H9 (cell line): ENCODE results near the gene CENPV. TPM values are rescaled to one million over a fixed set of nuclear protein-coding genes. Genes with fewer than 3 reads are reported as not detected.

ENCODE experiments used
- DNase-seq: peaks from one replicate; pipeline ENCODE4 v3.0.0-alpha.2; 2017
- H2AFZ ChIP-seq: one replicate; pipeline ENCODE4 v1.6.1; 2013; ENCODE audit warnings: mild to moderate bottlenecking, low read length, control low read depth, moderate library complexity
- H2AK5ac ChIP-seq: 2 replicates; pipeline ENCODE4 v1.6.1; 2013; ENCODE audit warnings: low read length, control low read depth, mixed read lengths; ENCODE audit not compliant: insufficient read length
- H2BK120ac ChIP-seq: one replicate; pipeline ENCODE4 v1.6.1; 2013; ENCODE audit warnings: low read depth, mild to moderate bottlenecking, low read length, control low read depth, inconsistent platforms; ENCODE audit not compliant: poor library complexity, severe bottlenecking
- H2BK12ac ChIP-seq: 2 replicates; pipeline ENCODE4 v1.6.1; 2013; ENCODE audit warnings: low read length, control low read depth, mixed read lengths, low read depth; ENCODE audit not compliant: insufficient read length
- H2BK15ac ChIP-seq: 2 replicates; pipeline ENCODE4 v1.6.1; 2013; ENCODE audit warnings: low read depth, low read length, control low read depth
- H2BK20ac ChIP-seq: one replicate; pipeline ENCODE4 v1.6.1; 2013; ENCODE audit warnings: low read depth, mild to moderate bottlenecking, low read length, control low read depth, inconsistent platforms; ENCODE audit not compliant: poor library complexity, severe bottlenecking
- H2BK5ac ChIP-seq: 2 replicates; pipeline ENCODE4 v1.6.1; 2013; ENCODE audit warnings: low read length, control low read depth, mixed read lengths; ENCODE audit not compliant: insufficient read length
- H3K14ac ChIP-seq: 2 replicates; pipeline ENCODE4 v1.6.1; 2013; ENCODE audit warnings: low read length, control low read depth; ENCODE audit not compliant: insufficient read depth
- H3K18ac ChIP-seq: 2 replicates; pipeline ENCODE4 v1.6.1; 2013; ENCODE audit warnings: low read depth, mild to moderate bottlenecking, mixed read lengths, low read length, control low read depth; ENCODE audit not compliant: insufficient read length
- H3K23ac ChIP-seq: 2 replicates; pipeline ENCODE4 v1.6.1; 2013; ENCODE audit warnings: low read length, control low read depth, mixed read lengths, low read depth; ENCODE audit not compliant: insufficient read length
- H3K23me2 ChIP-seq: 2 replicates; pipeline ENCODE4 v1.6.1; 2013; ENCODE audit warnings: low read depth, mild to moderate bottlenecking, mixed read lengths, low read length, control low read depth; ENCODE audit not compliant: insufficient read length, poor library complexity, severe bottlenecking
- H3K27ac ChIP-seq: 2 replicates; pipeline ENCODE4 v1.5.1; 2013; ENCODE audit warnings: low read length, control low read depth, mixed read lengths, low read depth; ENCODE audit not compliant: insufficient read length
- H3K27me3 ChIP-seq: 2 replicates; pipeline ENCODE4 v1.6.1; 2013; ENCODE audit warnings: low read length, control low read depth, inconsistent platforms; ENCODE audit not compliant: insufficient read depth
- H3K4ac ChIP-seq: 2 replicates; pipeline ENCODE4 v1.6.1; 2013; ENCODE audit warnings: low read depth, mild to moderate bottlenecking, control low read depth, inconsistent platforms, low read length, moderate library complexity
- H3K4me1 ChIP-seq: 2 replicates; pipeline ENCODE4 v1.6.1; 2013; ENCODE audit warnings: low read length, control low read depth, inconsistent platforms; ENCODE audit not compliant: insufficient read depth
- H3K4me2 ChIP-seq: 2 replicates; pipeline ENCODE4 v1.6.1; 2013; ENCODE audit warnings: low read length, control low read depth, mixed read lengths; ENCODE audit not compliant: insufficient read length, insufficient read depth
- H3K56ac ChIP-seq: 2 replicates; pipeline ENCODE4 v1.6.1; 2013; ENCODE audit warnings: low read depth, mild to moderate bottlenecking, mixed read lengths, low read length, control low read depth; ENCODE audit not compliant: insufficient read length
- H3K79me1 ChIP-seq: 2 replicates; pipeline ENCODE4 v1.6.1; 2013; ENCODE audit warnings: low read depth, mild to moderate bottlenecking, moderate library complexity, low read length, control low read depth, inconsistent platforms; ENCODE audit not compliant: insufficient read depth, poor library complexity, severe bottlenecking
- H3K79me2 ChIP-seq: 2 replicates; pipeline ENCODE4 v1.6.1; 2013; ENCODE audit warnings: low read length, control low read depth, inconsistent platforms; ENCODE audit not compliant: insufficient read depth
- H3K9ac ChIP-seq: 2 replicates; pipeline ENCODE4 v1.6.1; 2013; ENCODE audit warnings: low read length, control low read depth, mixed read lengths; ENCODE audit not compliant: insufficient read length; ENCODE audit errors: extremely low read depth
- H3K9me3 ChIP-seq: one replicate; pipeline ENCODE4 v1.6.1; 2013; ENCODE audit warnings: low read depth, low read length, inconsistent platforms; ENCODE audit not compliant: control insufficient read depth
- H3T11ph ChIP-seq: one replicate; pipeline ENCODE4 v1.6.1; 2013; ENCODE audit warnings: mild to moderate bottlenecking, low read length, control low read depth, inconsistent platforms
- H4K20me1 ChIP-seq: one replicate; pipeline ENCODE4 v1.6.1; 2013; ENCODE audit not compliant: control insufficient read depth, insufficient read length, insufficient read depth
- H4K5ac ChIP-seq: 2 replicates; pipeline ENCODE4 v1.6.1; 2013; ENCODE audit warnings: low read depth, mild to moderate bottlenecking, mixed read lengths, low read length, control low read depth; ENCODE audit not compliant: insufficient read length
- H4K8ac ChIP-seq: replicated peaks from 2 replicates; pipeline ENCODE4 v1.6.1; 2013; ENCODE audit warnings: low read length, control low read depth, mixed read lengths, low read depth; ENCODE audit not compliant: insufficient read length
- H4K91ac ChIP-seq: 2 replicates; pipeline ENCODE4 v1.6.1; 2013; ENCODE audit warnings: low read depth, mild to moderate bottlenecking, moderate library complexity, mixed read lengths, low read length, control low read depth; ENCODE audit not compliant: insufficient read length
- H3K27ac Mint-ChIP-seq, 3 experiments: 2 replicates in 2 of 3; 3 replicates in 1 of 3; pipeline ENCODE4 v1.8.0; 2020 to 2021; ENCODE audit warnings: mixed read lengths in 3 of 3, mild to moderate bottlenecking in 1 of 3, moderate library complexity in 1 of 3
- H3K27me3 Mint-ChIP-seq: 2 replicates; pipeline ENCODE4 v1.8.0; 2021; ENCODE audit warnings: low read depth, mild to moderate bottlenecking, moderate library complexity, mixed read lengths
- H3K36me3 Mint-ChIP-seq, 3 experiments: 2 replicates in 2 of 3; 3 replicates in 1 of 3; pipeline ENCODE4 v1.8.0; 2020 to 2021; ENCODE audit warnings: low read depth in 3 of 3, mixed read lengths in 3 of 3; ENCODE audit not compliant: insufficient read depth in 1 of 3
- H3K4me1 Mint-ChIP-seq, 2 experiments: 2 replicates each; pipeline ENCODE4 v1.8.0; 2020; ENCODE audit warnings: mixed read lengths in 2 of 2
- H3K4me3 Mint-ChIP-seq, 2 experiments: 2 replicates in 1 of 2; 3 replicates in 1 of 2; pipeline ENCODE4 v1.8.0; 2020 to 2021; ENCODE audit warnings: mild to moderate bottlenecking in 2 of 2, mixed read lengths in 2 of 2, moderate library complexity in 1 of 2
- H3K9me3 Mint-ChIP-seq, 2 experiments: 2 replicates in 1 of 2; 3 replicates in 1 of 2; pipeline ENCODE4 v1.8.0; 2020; ENCODE audit warnings: mild to moderate bottlenecking in 2 of 2, mixed read lengths in 2 of 2, moderate library complexity in 1 of 2
- CTCF ChIP-seq: fragments of 200-600 bp; sonication (generic); conservative IDR thresholded peaks from 3 replicates; pipeline ENCODE4 v1.8.0; 2021; ENCODE audit warnings: antibody characterized with exemption, mild to moderate bottlenecking
- WGBS: extraction: QIAGEN DNeasy Blood & Tissue Kit; methylation state at CpG from one replicate; pipeline ENCODE4 v1.1.7; 2013; ENCODE audit warnings: missing lambda C conversion rate, low lambda C conversion rate, mixed read lengths; ENCODE audit not compliant: insufficient read length; ENCODE audit errors: extremely low coverage; 5-methylcytosine and 5-hydroxymethylcytosine counted together
- total RNA-seq: library from RNA; stranded (reverse); gene quantifications from 2 replicates; pipeline ENCODE4 v1.2.1, GENCODE V29; 2021

CENPV gene
- total RNA-seq, 1 experiment from 2014 or later, result 200 TPM

GRCh38 chr17:16374146-16374938 is 21.1 kb upstream of the CENPV start:
- Histone ChIP-seq H3K9me3 (no peaks in the 10 kb centered on the region), H2BK20ac (no peak overlapping the region), H2BK120ac (no peak overlapping the region), H3K23me2 (no peaks in the 10 kb centered on the region), H2BK15ac (no peak overlapping the region), H3K79me1 (no peaks in the 10 kb centered on the region), H3K23ac (no peak overlapping the region), H3K4ac (no peak overlapping the region), H4K20me1 (no peaks in the 10 kb centered on the region), H3K14ac (no peak overlapping the region), H4K8ac (no peak overlapping the region), H2BK12ac (no peak overlapping the region), H3K27ac (no peak overlapping the region), H4K91ac (no peak overlapping the region), H4K5ac (no peak overlapping the region), H3K4me2 (no peak overlapping the region), H3K18ac (no peak overlapping the region), H3K27me3 (no peaks in the 10 kb centered on the region), H3K9ac (no peak overlapping the region), H2AK5ac (no peak overlapping the region), H3K4me1 (0 out of 2 replicates have a peak, but pooled peaks cover 3% of the 10 kb centered on the region), H3K79me2 (no peaks in the 10 kb centered on the region), H2BK5ac (no peak overlapping the region), H2AFZ (no peak overlapping the region), H3K56ac (no peak overlapping the region), H3T11ph (no peak overlapping the region)
- no CpG with 5 or more reads among the region's 16 CpGs for WGBS
- H3K4me3 Mint-ChIP-seq, result no peak overlapping the region
- H3K36me3 Mint-ChIP-seq, result no peaks in the 10 kb centered on the region
- no peaks in the 10 kb centered on the region for H3K9me3 Mint-ChIP-seq
- TF ChIP-seq CTCF, result no peak
- H3K4me1 Mint-ChIP-seq, result peaks cover 0 to 6% of the 10 kb centered on the region in 2 experiments; a peak in 3 of 4 replicates
- H3K27me3 Mint-ChIP-seq, result no peaks in the 10 kb centered on the region
- no peak overlapping the region for H3K27ac Mint-ChIP-seq
- no peak for DNase-seq
